ENCODE results near the gene PABPC3. TPM values are rescaled to one million over a fixed set of nuclear protein-coding genes. Genes with fewer than 3 reads are reported as not detected.

The PABPC3 gene
- 0.08 and 0.09 TPM in 2 replicates for total RNA-seq (ENCODE audit: low replicate concordance)

- TF ChIP-seq, protein P1, sequence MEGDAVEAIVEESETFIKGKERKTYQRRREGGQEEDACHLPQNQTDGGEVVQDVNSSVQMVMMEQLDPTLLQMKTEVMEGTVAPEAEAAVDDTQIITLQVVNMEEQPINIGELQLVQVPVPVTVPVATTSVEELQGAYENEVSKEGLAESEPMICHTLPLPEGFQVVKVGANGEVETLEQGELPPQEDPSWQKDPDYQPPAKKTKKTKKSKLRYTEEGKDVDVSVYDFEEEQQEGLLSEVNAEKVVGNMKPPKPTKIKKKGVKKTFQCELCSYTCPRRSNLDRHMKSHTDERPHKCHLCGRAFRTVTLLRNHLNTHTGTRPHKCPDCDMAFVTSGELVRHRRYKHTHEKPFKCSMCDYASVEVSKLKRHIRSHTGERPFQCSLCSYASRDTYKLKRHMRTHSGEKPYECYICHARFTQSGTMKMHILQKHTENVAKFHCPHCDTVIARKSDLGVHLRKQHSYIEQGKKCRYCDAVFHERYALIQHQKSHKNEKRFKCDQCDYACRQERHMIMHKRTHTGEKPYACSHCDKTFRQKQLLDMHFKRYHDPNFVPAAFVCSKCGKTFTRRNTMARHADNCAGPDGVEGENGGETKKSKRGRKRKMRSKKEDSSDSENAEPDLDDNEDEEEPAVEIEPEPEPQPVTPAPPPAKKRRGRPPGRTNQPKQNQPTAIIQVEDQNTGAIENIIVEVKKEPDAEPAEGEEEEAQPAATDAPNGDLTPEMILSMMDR (IDR thresholded peaks at IDR 0.05; ENCODE audit: insufficient read depth, low read length): no peak
- peak within 1 kb of the TSS; percentile 25 for H3K4me3 ChIP-seq (ENCODE audit: low read depth, low read length)
- DNase-seq (ENCODE audit: low read depth): no peak
These were observed at the start of gene PABPC3 for GRCh38 chr13:25095851-25096453. Gene PABPC3, plus strand, starts transcription at chr13:25096136. Its CDS starts 63 bp downstream, at chr13:25096199.

DNA sequence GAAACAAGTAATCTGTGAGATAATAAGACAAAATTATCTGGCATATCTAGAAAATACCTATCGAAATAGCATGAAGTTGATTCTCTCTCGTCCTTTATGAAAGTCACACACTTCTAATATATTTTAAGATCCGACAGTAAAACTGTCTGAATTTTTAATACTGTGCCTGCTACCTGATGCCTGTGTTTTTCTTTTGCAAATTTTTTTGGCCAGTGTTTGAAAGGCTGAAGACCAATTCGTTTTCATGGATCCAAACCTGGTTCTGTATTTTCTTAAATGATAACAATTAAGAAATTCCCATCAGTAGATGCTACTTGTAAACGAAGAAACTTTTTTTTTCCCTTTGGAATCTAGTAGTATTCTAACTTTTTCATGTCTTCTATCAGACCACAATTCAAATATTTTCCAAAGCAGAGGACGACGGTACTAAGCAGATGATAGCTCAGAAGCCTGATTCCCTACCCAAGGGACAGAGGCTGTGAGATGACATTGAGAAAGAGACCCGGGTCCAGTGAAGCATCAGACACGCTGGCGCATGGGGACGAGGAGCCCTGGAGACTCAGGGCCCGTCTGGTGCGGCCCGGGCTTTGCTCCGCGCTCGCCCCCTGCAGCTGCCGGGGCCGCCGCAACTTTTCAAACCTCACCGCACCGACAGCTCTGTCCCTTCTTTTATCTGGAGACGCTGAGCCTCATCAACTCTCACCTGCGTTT lies 49.5 kb upstream of the PABPC3 start:
- DNase-seq (ENCODE audit: low read depth): no peak
- no peak overlapping the region for H3K4me3 ChIP-seq (ENCODE audit: low read depth, low read length)
- TF ChIP-seq, protein P1 (IDR thresholded peaks at IDR 0.05; ENCODE audit: insufficient read depth, low read length): no peak

DNA sequence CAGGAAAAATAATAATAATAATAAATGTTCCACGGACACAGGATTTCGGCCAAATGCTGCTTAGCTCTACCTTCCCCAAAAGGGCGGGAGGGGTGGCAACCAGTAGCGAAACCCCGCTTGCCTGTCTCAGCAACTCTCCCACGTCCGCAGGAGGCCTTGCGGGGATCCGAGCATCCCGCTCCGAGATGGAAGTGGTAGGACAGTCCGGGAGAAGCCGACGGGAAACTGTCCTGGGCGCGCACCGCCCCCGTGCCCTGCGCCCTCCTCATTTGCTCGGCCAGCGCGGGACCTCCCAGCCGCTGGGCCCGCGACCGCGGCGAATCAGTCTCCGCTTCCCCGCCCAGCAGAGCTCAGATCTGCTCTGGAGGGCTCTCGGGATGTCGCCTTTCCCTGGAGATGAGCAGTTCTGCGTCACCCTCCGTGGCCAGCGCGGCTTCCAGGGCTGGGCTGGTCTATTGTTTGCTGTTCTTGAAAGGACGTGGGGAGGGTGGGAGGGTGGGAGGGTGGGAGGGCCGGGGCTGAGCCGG lies 48.9 kb upstream of the PABPC3 start:
- DNase-seq (ENCODE audit: low read depth): no peak
- peak overlapping the region; percentile 54 for H3K4me3 ChIP-seq (ENCODE audit: low read depth, low read length)
- TF ChIP-seq, protein P1 (IDR thresholded peaks at IDR 0.05; ENCODE audit: insufficient read depth, low read length): no peak

DNA sequence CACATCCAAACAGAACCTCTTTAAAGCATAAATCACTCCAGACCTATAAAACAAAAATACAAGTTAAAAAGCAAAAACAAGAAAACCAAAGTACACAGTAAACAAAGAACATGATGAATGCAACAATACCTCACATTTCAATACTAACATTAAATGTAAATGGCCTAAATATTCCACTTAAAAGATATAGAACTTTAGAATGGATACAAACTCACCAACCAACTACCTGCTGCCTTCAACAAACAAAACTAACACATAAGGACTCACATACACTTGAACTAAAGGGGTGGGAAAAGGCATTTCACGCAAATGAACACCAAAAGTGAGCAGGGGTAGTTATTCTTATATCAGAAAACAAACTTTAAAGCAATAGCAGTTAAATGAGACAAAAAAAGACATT lies 44.9 kb upstream of the PABPC3 start:
- H3K4me3 ChIP-seq (ENCODE audit: low read depth, low read length): no peak overlapping the region
- no peak for DNase-seq (ENCODE audit: low read depth)
- TF ChIP-seq, protein P1 (IDR thresholded peaks at IDR 0.05; ENCODE audit: insufficient read depth, low read length): no peak

DNA sequence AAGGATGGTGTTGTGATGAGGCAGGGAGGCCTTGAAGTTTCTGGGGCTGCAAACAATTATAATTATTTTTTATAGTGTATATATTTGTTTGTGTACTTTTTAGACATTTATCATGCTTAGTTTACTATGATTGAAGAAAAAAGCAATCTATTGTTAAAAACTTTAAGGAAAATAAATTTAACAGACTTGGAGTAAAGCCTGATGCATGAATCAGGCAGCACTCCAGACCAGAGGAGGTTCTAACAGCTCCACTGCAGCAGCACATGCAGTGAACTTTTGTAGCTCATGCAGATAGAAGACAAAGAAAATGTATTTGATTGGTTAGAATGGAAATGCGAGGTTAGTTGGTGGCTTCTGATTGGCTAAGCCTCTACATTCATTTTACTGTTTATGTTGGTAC lies 36.8 kb upstream of the PABPC3 start:
- TF ChIP-seq, protein P1 (IDR thresholded peaks at IDR 0.05; ENCODE audit: insufficient read depth, low read length): no peak
- no peak for DNase-seq (ENCODE audit: low read depth)
- H3K4me3 ChIP-seq (ENCODE audit: low read depth, low read length): no peak overlapping the region

GRCh38 chr13:25059958-25060357 lies 36.0 kb upstream of the PABPC3 start:
- TF ChIP-seq, protein P1 (IDR thresholded peaks at IDR 0.05; ENCODE audit: insufficient read depth, low read length): no peak
- no peak for DNase-seq (ENCODE audit: low read depth)
- no peak overlapping the region for H3K4me3 ChIP-seq (ENCODE audit: low read depth, low read length)
